Activated T-cell treated with anti-CD3 and anti-CD28 coated beads, Interleukin-2, amount 50 U/mL, for 72 hours (primary cell): ENCODE data around the gene NPNT. TPM values are rescaled to one million over a fixed set of nuclear protein-coding genes. Genes with fewer than 3 reads are reported as not detected.

ENCODE experiments used
- ATAC-seq, 2 donors: fragments of 150-1000 bp; cut with Tn5 transposase; replicated peaks in 1 of 2; 2 replicates each; pipeline ENCODE4 v1.10.0; 2021; ENCODE audit warnings: moderate library complexity in 2 of 2, mild to moderate bottlenecking in 1 of 2
- DNase-seq, 2 donors: peaks; one replicate each; pipeline ENCODE4 v3.0.0; 2021 to 2022; ENCODE audit warnings: mixed read lengths in 1 of 2
- H3K27ac Mint-ChIP-seq: one replicate; pipeline ENCODE4 v1.8.0; 2022; ENCODE audit warnings: mild to moderate bottlenecking, moderate library complexity, mixed read lengths
- H3K27me3 Mint-ChIP-seq: one replicate; pipeline ENCODE4 v1.8.0; 2022; ENCODE audit warnings: low read depth, mixed read lengths
- H3K36me3 Mint-ChIP-seq, 2 donors: one replicate each; pipeline ENCODE4 v1.8.0; 2022; ENCODE audit warnings: mixed read lengths in 2 of 2, mild to moderate bottlenecking in 1 of 2; ENCODE audit not compliant: insufficient read depth in 2 of 2
- H3K4me1 Mint-ChIP-seq: one replicate; pipeline ENCODE4 v1.8.0; 2022; ENCODE audit warnings: low read depth, mixed read lengths
- H3K4me3 Mint-ChIP-seq, 2 donors: one replicate each; pipeline ENCODE4 v1.8.0; 2022; ENCODE audit warnings: mild to moderate bottlenecking in 2 of 2, mixed read lengths in 2 of 2, moderate library complexity in 2 of 2
- H3K9me3 Mint-ChIP-seq, 2 donors: one replicate each; pipeline ENCODE4 v1.8.0; 2022; ENCODE audit warnings: mixed read lengths in 2 of 2
- total RNA-seq, 2 donors: library from RNA; stranded (reverse); gene quantifications; one replicate each; pipeline ENCODE4 v1.2.3, GENCODE V29; 2022

The NPNT gene
- total RNA-seq, 2 donors from 2014 or later = 0.51 TPM; not detected in 1

DNA sequence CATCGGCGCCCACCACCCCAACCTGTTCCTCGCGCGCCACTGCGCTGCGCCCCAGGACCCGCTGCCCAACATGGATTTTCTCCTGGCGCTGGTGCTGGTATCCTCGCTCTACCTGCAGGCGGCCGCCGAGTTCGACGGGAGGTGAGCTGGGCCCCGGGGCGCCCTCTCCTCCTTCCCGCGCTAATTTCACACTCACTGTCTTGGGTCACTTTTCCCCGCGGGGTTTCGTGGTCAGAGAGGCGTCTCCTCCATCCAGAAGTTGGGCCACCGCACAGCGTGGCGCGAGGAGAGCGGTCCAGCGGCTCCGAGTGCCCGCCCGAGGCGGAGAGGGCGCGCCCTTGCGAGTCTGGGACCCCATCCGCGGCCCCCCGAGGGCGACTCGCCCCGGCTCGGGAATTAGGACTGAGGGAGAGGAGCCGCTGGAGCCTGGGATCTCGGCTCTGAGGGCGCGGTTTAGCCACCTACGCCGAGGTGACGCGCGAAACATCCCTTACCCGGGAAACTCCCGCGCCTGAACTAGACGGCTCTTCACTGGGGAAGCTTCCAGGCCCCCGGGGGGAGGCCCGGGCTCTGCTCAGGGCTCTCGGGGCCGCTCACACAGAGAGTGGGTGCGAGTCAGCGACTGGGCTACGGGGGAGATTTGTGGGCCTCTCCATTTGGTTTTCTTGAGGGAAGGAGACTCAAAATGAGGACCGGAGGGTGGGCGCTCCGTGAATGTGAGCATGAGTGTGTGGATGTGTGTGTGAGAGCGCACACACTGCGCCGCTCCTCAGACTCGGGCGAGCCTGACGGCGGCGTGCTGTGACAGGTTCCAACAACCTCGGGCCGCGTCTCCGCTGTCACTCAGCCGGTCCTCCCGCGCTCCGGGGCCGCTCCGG lies 551 bp downstream of the NPNT start:
- H3K9me3 Mint-ChIP-seq = no peaks in the 10 kb centered on the region

GRCh38 chr4:105896461-105896942 lies 1.2 kb downstream of the NPNT start:
- H3K4me3 Mint-ChIP-seq = peak overlapping the region; percentile 45 to 76
- no peak overlapping the region for H3K27ac Mint-ChIP-seq
- DNase-seq = no peak
- no peaks in the 10 kb centered on the region for H3K36me3 Mint-ChIP-seq
- no peak for ATAC-seq
- H3K27me3 Mint-ChIP-seq = peaks cover 71% of the 10 kb centered on the region
- peaks cover 11% of the 10 kb centered on the region for H3K4me1 Mint-ChIP-seq
- H3K9me3 Mint-ChIP-seq = no peaks in the 10 kb centered on the region

More for the DNA sequence above, 551 bp downstream of the NPNT start:
- peak overlapping the region; percentile 45 to 76 for H3K4me3 Mint-ChIP-seq
- no peak overlapping the region for H3K27ac Mint-ChIP-seq
- DNase-seq = peak; percentile 18 to 20
- peaks cover 71% of the 10 kb centered on the region for H3K27me3 Mint-ChIP-seq
- ATAC-seq = peak; percentile 69 to 70
- H3K36me3 Mint-ChIP-seq = no peaks in the 10 kb centered on the region
- H3K4me1 Mint-ChIP-seq = peaks cover 11% of the 10 kb centered on the region

GRCh38 chr4:105896984-105897775 lies 1.9 kb downstream of the NPNT start:
- Mint-ChIP-seq H3K9me3 (no peaks in the 10 kb centered on the region), H3K4me3 (peak overlapping the region in 1 of 2 donors; percentile 15)

GRCh38 chr4:105900541-105900940 lies 5.3 kb downstream of the NPNT start:
- no peak for ATAC-seq

More at GRCh38 chr4:105896984-105897775, 1.9 kb downstream of the NPNT start:
- Mint-ChIP-seq H3K36me3 (no peaks in the 10 kb centered on the region), H3K27me3 (peaks cover 69% of the 10 kb centered on the region), H3K4me1 (peaks cover 11% of the 10 kb centered on the region), H3K27ac (no peak overlapping the region)
- ATAC-seq (no peak), DNase-seq (no peak)

DNA sequence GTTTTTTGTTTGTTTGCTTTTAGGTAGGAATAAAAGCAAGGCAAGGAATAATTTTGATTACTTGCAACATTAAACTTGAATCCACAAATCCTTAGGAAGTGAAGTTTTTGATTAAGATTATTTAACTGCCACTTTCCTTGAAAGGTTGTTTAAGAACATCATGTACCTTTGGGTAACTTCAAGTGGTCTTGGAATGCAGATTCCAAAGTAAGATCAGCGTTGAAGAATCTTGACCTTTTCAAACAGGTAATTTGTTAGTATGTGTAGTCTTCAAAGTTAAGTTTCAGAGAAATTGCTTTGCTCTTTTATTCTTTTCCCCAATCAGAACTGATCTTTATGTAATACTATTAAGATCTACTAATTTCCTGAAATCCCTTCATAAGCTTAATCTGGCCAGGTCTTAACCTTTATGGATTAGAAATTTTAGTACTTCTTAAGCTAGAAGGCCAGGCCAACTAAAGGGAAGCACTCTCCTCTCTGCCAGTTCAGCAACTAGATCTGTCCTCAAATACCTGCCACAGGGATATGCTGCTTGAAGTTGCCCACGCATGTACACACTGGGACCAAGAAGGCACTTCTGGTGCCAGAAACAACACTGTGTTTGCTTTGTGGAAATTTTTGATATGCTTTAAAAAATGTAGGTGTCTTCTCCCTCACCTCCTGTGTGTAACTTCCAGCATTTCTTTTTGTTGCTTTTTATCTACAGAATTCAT lies 7.4 kb downstream of the NPNT start:
- DNase-seq = no peak
- H3K9me3 Mint-ChIP-seq = no peaks in the 10 kb centered on the region
- peaks cover 34% of the 10 kb centered on the region for H3K27me3 Mint-ChIP-seq
- H3K4me1 Mint-ChIP-seq = no peaks in the 10 kb centered on the region
- ATAC-seq = no peak
- H3K27ac Mint-ChIP-seq = no peak overlapping the region
- no peak overlapping the region for H3K4me3 Mint-ChIP-seq
- no peaks in the 10 kb centered on the region for H3K36me3 Mint-ChIP-seq

More at GRCh38 chr4:105900541-105900940, 5.3 kb downstream of the NPNT start:
- Mint-ChIP-seq H3K36me3 (no peaks in the 10 kb centered on the region), H3K27ac (no peak overlapping the region), H3K4me3 (no peak overlapping the region), H3K9me3 (no peaks in the 10 kb centered on the region), H3K4me1 (peaks cover 11% of the 10 kb centered on the region), H3K27me3 (peaks cover 51% of the 10 kb centered on the region)
- DNase-seq = no peak

- Mint-ChIP-seq H3K4me1 (no peaks in the 10 kb centered on the region), H3K27me3 (no peaks in the 10 kb centered on the region), H3K27ac (no peak overlapping the region), H3K4me3 (no peak overlapping the region), H3K9me3 (no peaks in the 10 kb centered on the region), H3K36me3 (no peaks in the 10 kb centered on the region)
- no peak for DNase-seq
- ATAC-seq = no peak
Observed at GRCh38 chr4:105909787-105910281, 14.6 kb downstream of the NPNT start.

GRCh38 chr4:105911426-105911825 lies 16.2 kb downstream of the NPNT start:
- Mint-ChIP-seq H3K9me3 (no peaks in the 10 kb centered on the region), H3K27ac (no peak overlapping the region), H3K36me3 (no peaks in the 10 kb centered on the region), H3K27me3 (no peaks in the 10 kb centered on the region), H3K4me1 (no peaks in the 10 kb centered on the region), H3K4me3 (no peak overlapping the region)
- ATAC-seq (no peak), DNase-seq (no peak)

DNA sequence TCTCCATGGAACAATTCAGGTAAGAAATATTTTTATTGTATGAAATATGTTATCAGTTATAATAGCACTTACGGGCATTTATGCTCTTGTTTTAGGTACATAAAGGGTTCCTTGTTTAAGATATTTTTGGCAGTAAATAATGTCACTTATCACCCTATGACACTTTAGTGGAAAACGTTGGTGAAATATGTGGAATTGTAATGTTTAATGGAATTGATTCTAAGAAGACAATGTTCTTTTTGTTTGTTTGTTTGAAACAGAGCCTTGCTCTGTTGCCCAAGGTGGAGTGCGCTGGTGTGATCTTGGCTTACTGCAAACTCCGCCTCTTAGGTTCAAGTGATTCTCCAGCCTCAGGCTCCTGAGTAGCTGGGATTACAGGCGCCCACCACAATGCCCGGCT lies 17.4 kb downstream of the NPNT start:
- H3K4me1 Mint-ChIP-seq = no peaks in the 10 kb centered on the region
- no peak overlapping the region for H3K4me3 Mint-ChIP-seq
- H3K27me3 Mint-ChIP-seq = no peaks in the 10 kb centered on the region
- H3K9me3 Mint-ChIP-seq = no peaks in the 10 kb centered on the region
- no peak for DNase-seq
- no peak for ATAC-seq
- H3K36me3 Mint-ChIP-seq = no peaks in the 10 kb centered on the region
- no peak overlapping the region for H3K27ac Mint-ChIP-seq

DNA sequence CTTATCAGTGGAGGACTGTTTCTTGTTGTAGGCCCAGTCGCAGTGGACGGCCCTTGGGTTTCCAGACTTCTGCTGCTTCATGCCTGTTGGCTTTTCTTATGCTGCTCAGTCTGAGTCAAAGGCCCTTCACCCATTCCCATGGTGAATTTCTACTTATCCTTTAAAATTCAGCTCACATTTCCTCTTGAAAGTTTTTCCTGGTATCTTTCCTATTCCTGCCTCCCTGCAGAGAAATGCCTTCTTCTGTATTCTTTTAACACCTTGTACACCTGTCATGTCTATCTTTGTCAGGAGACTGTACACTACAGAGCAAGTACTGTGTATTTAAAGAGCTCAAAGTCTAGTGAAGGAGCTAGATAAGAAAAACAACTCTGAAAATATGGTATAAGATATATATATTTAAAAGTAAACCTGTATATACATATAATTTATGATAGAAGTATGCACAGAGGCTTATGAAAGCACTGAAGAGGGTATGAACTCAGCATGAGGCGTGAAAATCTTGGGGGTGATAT lies 22.0 kb downstream of the NPNT start:
- Mint-ChIP-seq H3K4me3 (no peak overlapping the region), H3K4me1 (no peaks in the 10 kb centered on the region), H3K9me3 (no peaks in the 10 kb centered on the region), H3K27ac (no peak overlapping the region), H3K36me3 (no peaks in the 10 kb centered on the region), H3K27me3 (no peaks in the 10 kb centered on the region)
- ATAC-seq = no peak
- DNase-seq = no peak

GRCh38 chr4:105921301-105921700 lies 26.0 kb downstream of the NPNT start:
- no peak for ATAC-seq
- H3K27ac Mint-ChIP-seq = no peak overlapping the region
- H3K36me3 Mint-ChIP-seq = no peaks in the 10 kb centered on the region
- no peak for DNase-seq
- H3K4me1 Mint-ChIP-seq = no peaks in the 10 kb centered on the region
- H3K9me3 Mint-ChIP-seq = no peaks in the 10 kb centered on the region
- H3K27me3 Mint-ChIP-seq = no peaks in the 10 kb centered on the region
- H3K4me3 Mint-ChIP-seq = no peak overlapping the region

DNA sequence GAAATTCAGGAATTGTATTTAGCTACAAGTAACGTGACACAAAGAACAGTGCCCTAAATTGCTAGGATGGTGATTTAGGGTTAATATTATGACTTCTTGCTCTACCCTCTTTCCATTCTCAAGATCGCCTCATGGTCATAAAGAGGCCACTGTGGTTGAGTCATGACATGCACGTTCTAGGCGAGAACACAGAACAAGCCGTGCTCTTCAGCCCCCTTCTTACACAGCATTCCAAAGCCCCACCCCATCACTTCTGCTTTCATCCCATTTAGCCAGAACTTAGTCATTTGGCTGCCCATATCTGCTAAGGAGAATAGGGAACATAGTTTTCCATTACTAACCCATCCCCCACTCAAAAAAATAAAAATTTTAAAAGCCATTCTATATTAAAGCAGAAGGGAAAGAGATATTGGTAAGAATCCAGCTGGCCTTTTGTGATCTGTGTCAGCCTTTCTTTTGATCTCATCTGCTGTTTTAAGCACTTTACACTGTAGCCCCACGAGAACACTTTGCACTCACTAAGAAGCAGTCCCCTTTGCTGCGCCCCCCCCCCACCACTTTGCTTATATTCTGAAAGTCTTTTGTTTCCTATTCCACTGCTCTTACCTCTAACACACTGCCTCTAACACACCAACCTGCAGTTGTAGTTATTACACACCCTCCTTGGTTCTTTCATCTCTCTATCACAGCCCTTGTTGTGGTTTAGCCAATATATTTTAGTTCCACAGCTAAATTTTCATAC lies 28.4 kb downstream of the NPNT start:
- DNase-seq = no peak
- H3K4me3 Mint-ChIP-seq = no peak overlapping the region
- no peak for ATAC-seq
- no peaks in the 10 kb centered on the region for H3K4me1 Mint-ChIP-seq
- no peaks in the 10 kb centered on the region for H3K36me3 Mint-ChIP-seq
- no peaks in the 10 kb centered on the region for H3K27me3 Mint-ChIP-seq
- H3K9me3 Mint-ChIP-seq = no peaks in the 10 kb centered on the region
- no peak overlapping the region for H3K27ac Mint-ChIP-seq

DNA sequence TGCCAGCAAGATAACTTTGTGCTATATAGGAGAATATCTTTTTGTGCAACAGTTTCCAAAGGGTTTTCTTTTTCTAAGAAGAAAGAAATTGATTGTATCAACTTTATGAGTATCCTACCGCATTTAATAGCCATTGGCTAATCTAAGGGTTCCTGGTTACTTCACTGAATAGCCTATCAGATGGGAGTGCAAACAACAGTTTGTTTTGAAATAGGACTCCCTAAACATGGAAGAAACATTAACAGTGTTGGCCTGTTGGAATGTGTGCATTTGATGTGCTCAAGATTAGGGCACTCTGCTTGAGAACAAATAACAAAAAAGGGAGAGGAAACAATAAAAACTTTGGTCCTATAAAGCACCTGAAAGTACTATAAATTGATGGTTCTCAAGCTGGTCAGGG lies 29.1 kb downstream of the NPNT start:
- DNase-seq = no peak
- no peak overlapping the region for H3K4me3 Mint-ChIP-seq
- no peak overlapping the region for H3K27ac Mint-ChIP-seq
- no peak for ATAC-seq
- no peaks in the 10 kb centered on the region for H3K9me3 Mint-ChIP-seq
- no peaks in the 10 kb centered on the region for H3K4me1 Mint-ChIP-seq
- no peaks in the 10 kb centered on the region for H3K36me3 Mint-ChIP-seq
- H3K27me3 Mint-ChIP-seq = no peaks in the 10 kb centered on the region
